NB4 (cell line): ENCODE measurements around the gene SIVA1.

Experiments
- DNase-seq: peaks from one replicate; pipeline ENCODE4 v3.0.0; 2010; ENCODE audit warnings: low read depth
- H3K4me3 ChIP-seq: one replicate; pipeline ENCODE4 v1.5.1; 2011; ENCODE audit warnings: mild to moderate bottlenecking, low read depth, low read length, moderate library complexity
- CTCF ChIP-seq: IDR thresholded peaks from one replicate; pipeline ENCODE4 v1.5.1; 2012; ENCODE audit warnings: low read depth, low read length
- MAX ChIP-seq: IDR thresholded peaks from 2 replicates; pipeline ENCODE4 v1.6.1; 2011; ENCODE audit warnings: low read depth, low read length
- MYC ChIP-seq: IDR thresholded peaks from 2 replicates; pipeline ENCODE4 v1.6.1; 2011; ENCODE audit warnings: low read depth, low read length
- POLR2A ChIP-seq: IDR thresholded peaks from 2 replicates; pipeline ENCODE4 v1.6.1; 2011; ENCODE audit warnings: mild to moderate bottlenecking; ENCODE audit not compliant: insufficient read length; ENCODE audit errors: extremely low read depth

Gene SIVA1

GRCh38 chr14:104714066-104714465 is 38.9 kb upstream of the SIVA1 start:
- no peak for DNase-seq
- no peak for TF ChIP-seq CTCF
- no peak for TF ChIP-seq MYC
- TF ChIP-seq POLR2A, result no peak
- TF ChIP-seq MAX, result no peak
- no peak overlapping the region for H3K4me3 ChIP-seq

GRCh38 chr14:104714681-104715080 is 38.3 kb upstream of the SIVA1 start:
- no peak for TF ChIP-seq POLR2A
- no peak for TF ChIP-seq CTCF
- TF ChIP-seq MAX, result no peak
- no peak for TF ChIP-seq MYC
- no peak overlapping the region for H3K4me3 ChIP-seq

DNA sequence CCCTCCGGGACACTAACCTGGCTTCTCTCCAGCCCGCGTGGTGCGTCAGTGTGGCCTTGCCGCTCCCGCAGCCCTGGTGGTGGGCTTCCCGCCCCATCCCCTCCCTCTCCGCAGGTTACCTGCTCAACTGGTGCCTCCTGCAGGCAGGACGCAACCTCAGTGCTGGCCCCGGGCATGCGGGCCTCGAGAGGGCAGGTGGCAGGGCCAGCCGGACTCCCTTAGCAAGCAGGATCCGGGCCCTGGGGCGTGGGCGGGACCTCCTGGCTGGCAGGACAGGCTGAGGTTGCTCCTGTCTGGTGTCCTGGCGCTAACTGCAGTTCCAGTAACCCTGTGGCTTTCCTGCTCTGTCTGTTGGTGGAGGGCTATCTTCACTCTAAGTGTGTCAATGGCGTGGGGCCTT is 37.5 kb upstream of the SIVA1 start:
- TF ChIP-seq POLR2A (no peak), CTCF (no peak), MAX (no peak), MYC (no peak)
- no peak overlapping the region for H3K4me3 ChIP-seq
- no peak for DNase-seq

More at GRCh38 chr14:104714681-104715080, 38.3 kb upstream of the SIVA1 start:
- DNase-seq, result no peak

DNA sequence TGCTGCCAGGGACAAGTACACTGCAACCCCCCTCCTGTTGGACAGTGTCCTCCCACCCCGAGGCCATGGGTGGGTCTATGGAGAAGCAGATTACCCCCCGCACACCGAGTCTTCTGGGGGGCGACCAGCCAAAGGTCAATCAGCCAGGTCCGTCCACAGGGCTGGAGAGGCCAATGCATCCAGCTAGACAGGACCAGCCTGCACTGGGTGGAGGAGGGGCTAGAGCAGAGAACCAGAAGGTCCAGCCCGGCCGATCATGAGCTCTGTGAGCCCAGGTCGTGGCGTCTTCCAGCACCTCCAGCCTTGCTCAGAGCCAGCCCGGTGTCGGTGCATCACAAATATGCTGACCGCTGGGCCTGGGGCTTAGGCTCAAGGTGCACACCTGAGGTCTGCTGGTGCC is 37.1 kb upstream of the SIVA1 start:
- no peak for DNase-seq
- H3K4me3 ChIP-seq, result no peak overlapping the region
- TF ChIP-seq MAX, result no peak
- no peak for TF ChIP-seq POLR2A
- TF ChIP-seq CTCF, result no peak
- no peak for TF ChIP-seq MYC

DNA sequence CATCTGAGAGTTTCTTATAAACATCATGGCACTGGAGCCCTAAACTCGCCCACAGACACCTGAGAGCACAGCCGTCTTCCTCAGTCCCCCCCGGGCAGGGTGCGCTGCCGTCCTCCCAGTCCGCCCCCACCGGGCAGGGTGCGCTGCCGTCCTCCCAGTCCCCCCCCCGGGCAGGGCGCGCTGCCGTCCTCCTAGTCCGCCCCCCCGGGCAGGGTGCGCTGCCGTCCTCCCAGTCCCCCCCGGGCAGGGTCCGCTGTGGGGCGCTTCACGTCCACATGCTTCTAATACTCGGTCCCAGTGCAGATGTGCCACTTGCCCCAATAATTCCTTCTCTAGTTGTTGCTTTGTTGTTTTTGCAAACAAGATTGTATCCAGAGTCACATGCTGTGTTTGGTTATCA is 35.8 kb upstream of the SIVA1 start:
- TF ChIP-seq CTCF (no peak), MAX (no peak), POLR2A (no peak), MYC (no peak)
- no peak for DNase-seq
- no peak overlapping the region for H3K4me3 ChIP-seq

- H3K4me3 ChIP-seq, result no peak overlapping the region
- TF ChIP-seq MYC (no peak), POLR2A (no peak), CTCF (no peak), MAX (no peak)
- no peak for DNase-seq
These were observed 35.3 kb upstream of the SIVA1 start for GRCh38 chr14:104717646-104718045.
